H1 (cell line): ENCODE data around the gene TLL2.

ENCODE experiments used
- BRCA1 ChIP-seq: IDR thresholded peaks from 2 replicates; pipeline ENCODE4 v1.6.1; 2012; ENCODE audit warnings: low read depth, low read length, improper control_type of control experiment
- CTCF ChIP-seq, 3 experiments: IDR thresholded peaks; 1 replicate in 2 of 3; 2 replicates in 1 of 3; pipeline versions ENCODE4 v1.5.1 to v1.6.1; 2011; ENCODE audit warnings: low read length in 3 of 3, mild to moderate bottlenecking in 3 of 3, inconsistent platforms in 2 of 3, low read depth in 1 of 3, moderate library complexity in 1 of 3; ENCODE audit not compliant: insufficient read depth in 1 of 3; ENCODE audit errors: control extremely low read depth in 1 of 3
- EP300 ChIP-seq, 2 experiments: IDR thresholded peaks; 1 replicate in 1 of 2; 2 replicates in 1 of 2; pipeline ENCODE4 v1.6.1; 2011 to 2012; ENCODE audit warnings: low read depth in 2 of 2, low read length in 2 of 2, mild to moderate bottlenecking in 2 of 2, borderline replicate concordance in 1 of 2, inconsistent platforms in 1 of 2, moderate library complexity in 1 of 2
- MAX ChIP-seq: IDR thresholded peaks from 2 replicates; pipeline ENCODE4 v1.6.1; 2012; ENCODE audit warnings: inconsistent platforms
- POLR2A ChIP-seq, 2 experiments: IDR thresholded peaks; 1 replicate in 1 of 2; 2 replicates in 1 of 2; pipeline ENCODE4 v1.6.1; 2011; ENCODE audit warnings: low read depth in 2 of 2, low read length in 2 of 2, mild to moderate bottlenecking in 2 of 2; ENCODE audit errors: control extremely low read depth in 1 of 2
- POLR2AphosphoS5 ChIP-seq: IDR thresholded peaks from 2 replicates; pipeline ENCODE4 v1.6.1; 2011; ENCODE audit warnings: low read depth, low read length
- RFX5 ChIP-seq: IDR thresholded peaks from 2 replicates; pipeline ENCODE4 v1.6.1; 2011; ENCODE audit warnings: low read depth, low read length, improper control_type of control experiment, borderline replicate concordance
- RNF2 ChIP-seq: fragments of 200-900, 300-1000 bp; sonication (generic); IDR thresholded peaks from 2 replicates; pipeline ENCODE4 v1.7.1; 2016; ENCODE audit warnings: borderline replicate concordance, low read depth, mild to moderate bottlenecking, antibody characterized with exemption, low read length; ENCODE audit not compliant: poor library complexity, severe bottlenecking; ENCODE audit errors: missing control alignments
- SP1 ChIP-seq: IDR thresholded peaks from 2 replicates; pipeline ENCODE4 v1.6.1; 2011; ENCODE audit warnings: low read depth, low read length

GRCh38 chr10:96406091-96406490, 107.6 kb downstream of the TLL2 start:
- TF ChIP-seq CTCF (IDR thresholded peaks at IDR 0.05; ENCODE audit: control extremely low read depth in 1 of 3, insufficient read depth in 1 of 3, low read depth in 1 of 3, low read length in 3 of 3) (no peak), POLR2A (IDR thresholded peaks at IDR 0.05; ENCODE audit: control extremely low read depth in 1 of 2, low read depth in 2 of 2, low read length in 2 of 2) (no peak), SP1 (no peak), MAX (no peak), RNF2 (no peak), POLR2AphosphoS5 (no peak), RFX5 (no peak), BRCA1 (no peak), EP300 (IDR thresholded peaks at IDR 0.05; ENCODE audit: borderline replicate concordance in 1 of 2, low read depth in 2 of 2, low read length in 2 of 2) (no peak)
